PFSK-1 (cell line): ENCODE data around the gene LSR. TPM values are rescaled to one million over a fixed set of nuclear protein-coding genes. Genes with fewer than 3 reads are reported as not detected.

Experiments
- FOXP2 ChIP-seq: optimal IDR thresholded peaks from 2 replicates; pipeline ENCODE3; 2011; ENCODE audit warnings: borderline replicate concordance, control low read depth, inconsistent platforms; ENCODE audit not compliant: insufficient read depth; ENCODE audit errors: extremely low read length, extremely low read depth
- POLR2AphosphoS5 ChIP-seq: IDR thresholded peaks from 2 replicates; pipeline ENCODE4 v1.6.1; 2012; ENCODE audit warnings: low read depth, mild to moderate bottlenecking, control low read depth, low read length, moderate library complexity
- SIN3A ChIP-seq: IDR thresholded peaks from 2 replicates; pipeline ENCODE4 v1.6.1; 2012; ENCODE audit warnings: mild to moderate bottlenecking, low read length, moderate library complexity, borderline replicate concordance; ENCODE audit not compliant: insufficient read depth
- TAF1 ChIP-seq: IDR thresholded peaks from 2 replicates; pipeline ENCODE4 v1.6.1; 2012; ENCODE audit warnings: low read length, control low read depth, borderline replicate concordance; ENCODE audit not compliant: insufficient read depth
- polyA plus RNA-seq: library from polyadenylated mRNA; unstranded; fragments of >200 nt; gene quantifications from one replicate; pipeline ENCODE4 v1.2.1, GENCODE V29; 2012; ENCODE audit warnings: low read depth, missing spikeins; ENCODE audit not compliant: insufficient read length
- TF ChIP-seq, protein P1 (sequence below), 2 experiments: IDR thresholded peaks; 2 replicates each; pipeline versions ENCODE4 v1.6.1 to v1.8.0; 2011 to 2012; ENCODE audit warnings: low read depth in 2 of 2, low read length in 2 of 2, control low read depth in 1 of 2, inconsistent platforms in 1 of 2, mild to moderate bottlenecking in 1 of 2, moderate library complexity in 1 of 2; ENCODE audit not compliant: insufficient read depth in 1 of 2

LSR gene, protein sequence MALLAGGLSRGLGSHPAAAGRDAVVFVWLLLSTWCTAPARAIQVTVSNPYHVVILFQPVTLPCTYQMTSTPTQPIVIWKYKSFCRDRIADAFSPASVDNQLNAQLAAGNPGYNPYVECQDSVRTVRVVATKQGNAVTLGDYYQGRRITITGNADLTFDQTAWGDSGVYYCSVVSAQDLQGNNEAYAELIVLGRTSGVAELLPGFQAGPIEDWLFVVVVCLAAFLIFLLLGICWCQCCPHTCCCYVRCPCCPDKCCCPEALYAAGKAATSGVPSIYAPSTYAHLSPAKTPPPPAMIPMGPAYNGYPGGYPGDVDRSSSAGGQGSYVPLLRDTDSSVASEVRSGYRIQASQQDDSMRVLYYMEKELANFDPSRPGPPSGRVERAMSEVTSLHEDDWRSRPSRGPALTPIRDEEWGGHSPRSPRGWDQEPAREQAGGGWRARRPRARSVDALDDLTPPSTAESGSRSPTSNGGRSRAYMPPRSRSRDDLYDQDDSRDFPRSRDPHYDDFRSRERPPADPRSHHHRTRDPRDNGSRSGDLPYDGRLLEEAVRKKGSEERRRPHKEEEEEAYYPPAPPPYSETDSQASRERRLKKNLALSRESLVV
- polyA plus RNA-seq = 0.89 TPM

DNA sequence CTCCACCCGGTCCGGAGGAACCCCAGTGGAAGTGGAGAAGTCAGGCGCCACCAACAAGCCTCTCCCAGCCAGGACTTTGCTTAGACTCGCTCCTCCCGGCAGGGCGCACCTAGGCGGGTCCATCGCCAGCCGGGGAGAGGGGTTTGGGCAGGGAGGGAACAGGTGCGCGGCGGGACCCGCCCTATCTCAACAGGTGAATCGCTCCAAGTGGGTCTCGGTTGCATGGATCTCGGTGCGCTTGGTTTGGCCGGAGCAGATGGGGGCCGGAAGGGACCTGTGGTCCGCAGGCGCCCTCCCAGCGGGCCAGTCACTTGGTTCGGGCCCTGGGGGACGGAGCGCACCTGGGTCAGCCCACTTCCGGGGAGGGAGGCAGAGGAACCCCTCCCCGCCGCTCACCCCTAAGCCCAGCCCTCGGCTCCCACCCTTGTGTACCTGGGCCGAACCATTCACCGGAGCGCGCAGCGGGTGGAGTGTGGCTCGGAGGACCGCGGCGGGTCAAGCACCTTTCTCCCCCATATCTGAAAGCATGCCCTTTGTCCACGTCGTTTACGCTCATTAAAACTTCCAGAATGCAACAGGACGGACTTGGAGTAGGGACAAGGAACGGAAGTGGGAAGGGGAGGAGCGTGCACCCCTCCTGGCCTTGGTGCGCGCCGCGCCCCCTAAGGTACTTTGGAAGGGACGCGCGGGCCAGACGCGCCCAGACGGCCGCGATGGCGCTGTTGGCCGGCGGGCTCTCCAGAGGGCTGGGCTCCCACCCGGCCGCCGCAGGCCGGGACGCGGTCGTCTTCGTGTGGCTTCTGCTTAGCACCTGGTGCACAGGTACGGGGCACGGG is at the start of gene LSR:
TSS of gene LSR (plus strand) at position 693 of the 836 bp plus-strand sequence. CDS start at position 714, 21 bp downstream.
- TF ChIP-seq SIN3A (no peak), FOXP2 (no peak), POLR2AphosphoS5 (no peak)
- TF ChIP-seq, protein P1, sequence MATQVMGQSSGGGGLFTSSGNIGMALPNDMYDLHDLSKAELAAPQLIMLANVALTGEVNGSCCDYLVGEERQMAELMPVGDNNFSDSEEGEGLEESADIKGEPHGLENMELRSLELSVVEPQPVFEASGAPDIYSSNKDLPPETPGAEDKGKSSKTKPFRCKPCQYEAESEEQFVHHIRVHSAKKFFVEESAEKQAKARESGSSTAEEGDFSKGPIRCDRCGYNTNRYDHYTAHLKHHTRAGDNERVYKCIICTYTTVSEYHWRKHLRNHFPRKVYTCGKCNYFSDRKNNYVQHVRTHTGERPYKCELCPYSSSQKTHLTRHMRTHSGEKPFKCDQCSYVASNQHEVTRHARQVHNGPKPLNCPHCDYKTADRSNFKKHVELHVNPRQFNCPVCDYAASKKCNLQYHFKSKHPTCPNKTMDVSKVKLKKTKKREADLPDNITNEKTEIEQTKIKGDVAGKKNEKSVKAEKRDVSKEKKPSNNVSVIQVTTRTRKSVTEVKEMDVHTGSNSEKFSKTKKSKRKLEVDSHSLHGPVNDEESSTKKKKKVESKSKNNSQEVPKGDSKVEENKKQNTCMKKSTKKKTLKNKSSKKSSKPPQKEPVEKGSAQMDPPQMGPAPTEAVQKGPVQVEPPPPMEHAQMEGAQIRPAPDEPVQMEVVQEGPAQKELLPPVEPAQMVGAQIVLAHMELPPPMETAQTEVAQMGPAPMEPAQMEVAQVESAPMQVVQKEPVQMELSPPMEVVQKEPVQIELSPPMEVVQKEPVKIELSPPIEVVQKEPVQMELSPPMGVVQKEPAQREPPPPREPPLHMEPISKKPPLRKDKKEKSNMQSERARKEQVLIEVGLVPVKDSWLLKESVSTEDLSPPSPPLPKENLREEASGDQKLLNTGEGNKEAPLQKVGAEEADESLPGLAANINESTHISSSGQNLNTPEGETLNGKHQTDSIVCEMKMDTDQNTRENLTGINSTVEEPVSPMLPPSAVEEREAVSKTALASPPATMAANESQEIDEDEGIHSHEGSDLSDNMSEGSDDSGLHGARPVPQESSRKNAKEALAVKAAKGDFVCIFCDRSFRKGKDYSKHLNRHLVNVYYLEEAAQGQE (IDR thresholded peaks at IDR 0.05; ENCODE audit: insufficient read depth in 1 of 2, low read depth in 2 of 2, low read length in 2 of 2) = no peak

DNA sequence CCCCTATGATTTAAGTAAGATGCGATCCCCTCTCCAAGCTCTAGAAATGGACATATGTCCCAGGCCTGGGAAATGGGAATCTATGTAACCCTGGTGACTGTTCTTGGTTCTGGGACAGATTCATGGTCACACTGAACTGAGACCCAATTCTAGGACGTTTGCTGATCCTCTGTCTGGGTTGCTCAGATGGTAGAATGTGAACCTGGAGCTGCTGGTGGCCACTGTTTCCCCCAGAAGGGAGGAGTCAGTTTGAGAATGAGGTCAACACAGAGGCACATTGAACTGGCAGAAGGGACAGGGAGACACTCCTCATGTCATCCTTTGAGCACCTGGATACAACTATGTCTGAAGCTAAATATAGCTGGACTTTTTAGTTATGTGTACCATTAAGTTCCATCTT is 49.3 kb upstream of the LSR start:
- TF ChIP-seq, protein P1 (IDR thresholded peaks at IDR 0.05; ENCODE audit: insufficient read depth in 1 of 2, low read depth in 2 of 2, low read length in 2 of 2) = no peak
- TF ChIP-seq POLR2AphosphoS5 (no peak), SIN3A (no peak), TAF1 (no peak), FOXP2 (no peak)

DNA sequence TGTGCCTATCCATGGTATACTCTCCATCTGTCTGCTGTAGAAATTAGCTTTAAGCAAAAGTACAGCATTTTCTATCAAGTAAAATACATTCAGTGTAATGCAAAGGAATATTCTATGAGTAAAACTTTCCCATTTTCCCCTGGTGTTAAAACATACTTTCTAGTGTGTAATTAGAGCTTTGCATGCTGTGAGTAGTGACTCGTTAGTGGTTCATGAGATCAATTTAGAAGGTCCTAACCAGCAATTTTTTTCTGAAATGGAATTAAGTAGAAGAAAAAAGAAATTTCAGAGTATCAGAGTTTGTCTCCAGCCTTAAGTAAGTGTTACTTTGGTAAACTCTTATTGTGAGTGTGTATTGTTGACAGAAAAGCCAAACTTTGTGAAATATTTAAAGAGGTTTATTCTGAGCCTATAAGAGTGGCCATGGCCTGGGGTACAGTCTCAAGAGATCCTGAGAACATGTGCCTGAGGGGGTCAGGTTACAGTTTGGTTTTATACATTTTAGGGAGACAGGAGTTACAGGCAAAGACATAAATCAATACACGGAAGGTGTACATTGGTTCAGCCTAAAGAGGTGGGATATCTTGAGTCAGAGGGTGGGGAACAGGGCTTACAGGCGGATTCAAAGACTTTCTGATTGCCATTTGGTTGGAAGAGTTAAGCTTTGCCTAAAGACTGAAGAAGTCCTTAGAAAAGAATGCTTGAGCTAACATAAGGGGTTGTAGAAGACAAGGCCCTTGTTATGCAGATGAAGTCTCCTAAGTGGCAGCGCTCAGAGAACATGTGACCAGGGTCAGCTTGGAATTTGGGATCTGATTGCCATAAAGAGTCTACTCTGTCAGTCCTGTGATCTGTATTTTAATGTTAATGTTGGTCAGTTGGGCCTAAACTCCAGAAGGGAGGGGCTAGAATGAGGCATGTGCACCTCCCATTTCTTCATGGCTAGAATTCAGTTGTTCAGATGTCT is 45.8 kb upstream of the LSR start:
- no peak for TF ChIP-seq TAF1
- TF ChIP-seq POLR2AphosphoS5 = no peak
- TF ChIP-seq SIN3A = no peak
- TF ChIP-seq FOXP2 = no peak
- TF ChIP-seq, protein P1 (IDR thresholded peaks at IDR 0.05; ENCODE audit: insufficient read depth in 1 of 2, low read depth in 2 of 2, low read length in 2 of 2) = no peak
